Stomach (tissue), 4 donors: ENCODE results near the gene EYA3.

Experiments
- CTCF ChIP-seq, 7 experiments: fragments of 450-650 bp in 4 of 7; fragments of 200-600 bp in 3 of 7; sonication (generic) in 3 of 7; IDR thresholded peaks; one replicate each; pipeline ENCODE4 v1.5.1; 2016 to 2019; ENCODE audit warnings: antibody characterized with exemption in 7 of 7, control low read depth in 2 of 7, mild to moderate bottlenecking in 1 of 7
- EP300 ChIP-seq: sonication (generic); formaldehyde crosslinking; IDR thresholded peaks from one replicate; pipeline ENCODE4 v1.6.1; 2017; ENCODE audit warnings: antibody characterized with exemption
- POLR2A ChIP-seq, 4 donors: fragments of 450-650 bp; IDR thresholded peaks; one replicate each; pipeline ENCODE4 v1.6.1; 2016; ENCODE audit warnings: antibody characterized with exemption in 4 of 4, control low read depth in 2 of 4, mild to moderate bottlenecking in 1 of 4, moderate library complexity in 1 of 4
- POLR2AphosphoS5 ChIP-seq, 3 donors: sonication (generic); formaldehyde crosslinking; IDR thresholded peaks; one replicate each; pipeline ENCODE4 v1.6.1; 2016; ENCODE audit warnings: antibody characterized with exemption in 3 of 3

GRCh38 chr1:27979859-27980201 lies 108.6 kb downstream of the EYA3 start:
- TF ChIP-seq CTCF (IDR thresholded peaks at IDR 0.05) (no peak), POLR2AphosphoS5 (IDR thresholded peaks at IDR 0.05) (no peak), POLR2A (IDR thresholded peaks at IDR 0.05) (no peak), EP300 (no peak)
